Right atrium auricular region (tissue), 2 donors: Measurements from ENCODE around the gene PDZD2. TPM values are rescaled to one million over a fixed set of nuclear protein-coding genes. Genes with fewer than 3 reads are reported as not detected.

Experiments used
- DNase-seq: peaks from one replicate; pipeline ENCODE4 v3.0.0-alpha.2; 2019; ENCODE audit warnings: low spot score
- H3K27ac ChIP-seq, 2 donors: fragments of 200-600 bp; sonication (generic); 1 replicate in 1 of 2; 2 replicates in 1 of 2; pipeline ENCODE4 v1.5.1; 2016 to 2019
- H3K27me3 ChIP-seq, 2 donors: fragments of 200-600 bp; sonication (generic); one replicate each; pipeline versions ENCODE4 v1.5.1 to v1.6.0; 2017 to 2019
- H3K36me3 ChIP-seq: fragments of 200-600 bp; sonication (generic); one replicate; pipeline ENCODE4 v1.5.1; 2016
- H3K4me1 ChIP-seq, 2 donors: fragments of 200-600 bp; sonication (generic); one replicate each; pipeline versions ENCODE4 v1.5.1 to v1.6.0; 2017 to 2019
- H3K4me3 ChIP-seq, 2 donors: fragments of 200-600 bp; sonication (generic); 1 replicate in 1 of 2; 2 replicates in 1 of 2; pipeline ENCODE4 v1.5.1; 2017 to 2019; ENCODE audit warnings: mild to moderate bottlenecking in 1 of 2, moderate library complexity in 1 of 2
- H3K9me3 ChIP-seq, 2 donors: fragments of 200-600 bp; sonication (generic); one replicate each; pipeline ENCODE4 v1.5.1; 2019
- total RNA-seq, 2 donors: library from RNA; depleted of rRNA; stranded (reverse); fragments of >200 nt; gene quantifications; one replicate each; pipeline ENCODE4 v1.1.0, GENCODE V29; 2016
- TF ChIP-seq, protein P1 (sequence below), 2 donors: fragments of 200-600 bp; sonication (generic); IDR thresholded peaks; one replicate each; pipeline ENCODE4 v1.5.1; 2019; ENCODE audit warnings: antibody characterized with exemption in 2 of 2

Gene PDZD2
- total RNA-seq, 2 donors from 2014 or later, result 79.5 to 86.4 TPM

DNA sequence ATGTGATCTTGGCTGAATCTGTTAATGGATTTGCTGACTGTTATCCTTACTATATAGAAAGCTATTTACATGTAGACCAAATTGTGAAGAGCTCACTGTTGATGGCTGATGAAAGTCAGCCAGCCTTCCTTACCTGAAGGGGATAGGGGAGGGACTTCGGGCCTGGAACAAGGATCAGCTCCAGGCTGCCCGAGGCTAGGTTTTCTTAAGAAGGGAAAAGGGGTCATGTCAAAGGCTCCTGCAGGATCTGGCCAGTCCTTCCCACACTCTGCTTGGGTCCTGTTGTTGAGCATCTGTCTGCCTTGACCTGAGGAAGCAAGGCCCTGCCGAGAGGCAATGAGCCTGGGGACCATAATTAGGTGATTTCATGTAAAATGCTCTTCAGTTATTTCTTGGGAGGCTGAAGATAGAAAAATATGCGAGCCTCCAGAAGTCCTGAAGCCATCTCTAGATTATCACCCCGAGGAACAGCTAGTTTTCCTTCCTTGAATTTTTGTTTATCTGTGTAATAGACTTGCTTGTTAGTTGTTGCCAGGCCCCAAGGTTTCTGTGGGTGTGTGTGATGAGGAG is 261.4 kb downstream of the PDZD2 start:
- DNase-seq, result no peak
- H3K27ac ChIP-seq, result no peak overlapping the region
- H3K4me1 ChIP-seq, result no peaks in the 10 kb centered on the region
- no peaks in the 10 kb centered on the region for H3K27me3 ChIP-seq
- TF ChIP-seq, protein P1, sequence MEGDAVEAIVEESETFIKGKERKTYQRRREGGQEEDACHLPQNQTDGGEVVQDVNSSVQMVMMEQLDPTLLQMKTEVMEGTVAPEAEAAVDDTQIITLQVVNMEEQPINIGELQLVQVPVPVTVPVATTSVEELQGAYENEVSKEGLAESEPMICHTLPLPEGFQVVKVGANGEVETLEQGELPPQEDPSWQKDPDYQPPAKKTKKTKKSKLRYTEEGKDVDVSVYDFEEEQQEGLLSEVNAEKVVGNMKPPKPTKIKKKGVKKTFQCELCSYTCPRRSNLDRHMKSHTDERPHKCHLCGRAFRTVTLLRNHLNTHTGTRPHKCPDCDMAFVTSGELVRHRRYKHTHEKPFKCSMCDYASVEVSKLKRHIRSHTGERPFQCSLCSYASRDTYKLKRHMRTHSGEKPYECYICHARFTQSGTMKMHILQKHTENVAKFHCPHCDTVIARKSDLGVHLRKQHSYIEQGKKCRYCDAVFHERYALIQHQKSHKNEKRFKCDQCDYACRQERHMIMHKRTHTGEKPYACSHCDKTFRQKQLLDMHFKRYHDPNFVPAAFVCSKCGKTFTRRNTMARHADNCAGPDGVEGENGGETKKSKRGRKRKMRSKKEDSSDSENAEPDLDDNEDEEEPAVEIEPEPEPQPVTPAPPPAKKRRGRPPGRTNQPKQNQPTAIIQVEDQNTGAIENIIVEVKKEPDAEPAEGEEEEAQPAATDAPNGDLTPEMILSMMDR (IDR thresholded peaks at IDR 0.05), result no peak
- no peaks in the 10 kb centered on the region for H3K36me3 ChIP-seq
- H3K9me3 ChIP-seq, result no peaks in the 10 kb centered on the region
- no peak overlapping the region for H3K4me3 ChIP-seq

DNA sequence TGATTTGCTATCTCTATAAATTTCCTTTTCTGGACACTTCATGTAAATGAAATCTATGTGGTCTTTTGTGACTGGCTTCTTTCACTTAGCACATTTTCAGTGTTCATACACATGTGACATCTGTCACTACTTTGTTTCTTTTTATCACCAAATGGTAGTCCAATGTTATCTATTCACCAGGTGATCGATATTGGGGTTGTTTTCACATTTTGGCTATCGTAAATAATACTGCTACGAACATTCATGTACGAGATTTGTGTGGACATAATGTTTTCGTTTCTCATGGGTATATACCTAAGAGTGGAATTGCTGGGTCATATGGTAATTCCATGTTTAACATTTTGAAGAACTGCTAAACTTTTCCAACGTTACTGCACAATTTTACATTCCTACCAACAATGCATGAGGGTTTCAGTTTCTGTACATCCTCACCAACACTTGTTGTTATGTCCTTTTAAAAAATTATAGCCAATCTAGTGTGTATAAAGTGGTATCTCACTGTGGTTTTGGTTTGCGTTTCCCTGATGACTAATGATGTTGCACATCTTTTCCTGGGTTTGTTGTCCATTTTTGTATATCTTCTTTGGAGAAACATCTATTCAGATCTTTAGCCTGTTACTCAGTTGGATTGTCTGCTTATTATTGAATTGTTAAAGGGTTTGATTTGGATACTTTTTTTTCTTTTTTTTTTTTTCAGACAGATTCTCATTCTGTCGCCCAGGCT is 263.0 kb downstream of the PDZD2 start:
- H3K27ac ChIP-seq, result no peak overlapping the region
- no peaks in the 10 kb centered on the region for H3K9me3 ChIP-seq
- no peaks in the 10 kb centered on the region for H3K36me3 ChIP-seq
- no peak for DNase-seq
- TF ChIP-seq, protein P1 (IDR thresholded peaks at IDR 0.05), result no peak
- H3K4me3 ChIP-seq, result no peak overlapping the region
- H3K4me1 ChIP-seq, result no peaks in the 10 kb centered on the region
- H3K27me3 ChIP-seq, result no peaks in the 10 kb centered on the region

DNA sequence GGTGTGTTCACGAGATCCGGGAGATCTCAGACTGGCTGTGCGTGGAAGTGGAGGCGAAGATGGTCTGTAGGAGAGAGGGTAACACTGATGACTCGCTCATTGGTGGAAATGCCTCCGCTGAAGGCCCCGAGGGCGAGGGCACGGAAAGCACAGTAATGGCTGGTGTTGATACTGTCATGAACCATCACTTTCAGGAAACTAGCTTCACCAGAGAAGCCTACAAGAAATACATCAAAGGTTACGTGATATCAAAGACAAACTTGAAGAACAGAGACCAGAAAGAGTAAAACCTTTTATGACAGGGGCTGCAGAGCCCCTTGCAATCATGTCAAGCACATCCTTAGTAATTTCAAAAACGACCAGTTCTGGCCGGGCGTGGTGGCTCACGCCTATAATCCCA is 269.5 kb downstream of the PDZD2 start:
- no peak overlapping the region for H3K27ac ChIP-seq
- TF ChIP-seq, protein P1 (IDR thresholded peaks at IDR 0.05), result no peak
- H3K9me3 ChIP-seq, result no peaks in the 10 kb centered on the region
- H3K36me3 ChIP-seq, result no peaks in the 10 kb centered on the region
- H3K4me1 ChIP-seq, result no peaks in the 10 kb centered on the region
- no peaks in the 10 kb centered on the region for H3K27me3 ChIP-seq
- H3K4me3 ChIP-seq, result no peak overlapping the region
- no peak for DNase-seq

DNA sequence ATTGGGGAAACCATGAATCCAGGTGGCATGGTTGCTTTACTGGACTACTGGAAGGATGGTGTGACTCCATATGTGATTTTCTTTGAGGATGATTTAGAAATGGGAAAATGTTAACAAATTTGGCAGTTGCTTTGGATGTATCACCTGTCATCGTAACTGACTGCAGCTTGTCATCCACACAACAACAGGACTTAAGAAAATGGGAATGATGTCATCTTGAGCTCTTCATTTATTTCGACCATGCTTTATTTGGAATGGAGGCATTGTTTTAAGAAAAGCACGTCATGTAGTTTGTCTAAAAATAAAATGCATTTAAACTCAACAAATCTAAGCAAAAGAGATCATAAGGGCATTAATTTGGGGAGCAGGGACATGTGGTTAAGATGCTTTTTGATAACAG is 270.1 kb downstream of the PDZD2 start:
- H3K27ac ChIP-seq, result no peak overlapping the region
- DNase-seq, result no peak
- H3K4me3 ChIP-seq, result no peak overlapping the region
- H3K9me3 ChIP-seq, result no peaks in the 10 kb centered on the region
- TF ChIP-seq, protein P1 (IDR thresholded peaks at IDR 0.05), result no peak
- no peaks in the 10 kb centered on the region for H3K27me3 ChIP-seq
- H3K36me3 ChIP-seq, result no peaks in the 10 kb centered on the region
- no peaks in the 10 kb centered on the region for H3K4me1 ChIP-seq

DNA sequence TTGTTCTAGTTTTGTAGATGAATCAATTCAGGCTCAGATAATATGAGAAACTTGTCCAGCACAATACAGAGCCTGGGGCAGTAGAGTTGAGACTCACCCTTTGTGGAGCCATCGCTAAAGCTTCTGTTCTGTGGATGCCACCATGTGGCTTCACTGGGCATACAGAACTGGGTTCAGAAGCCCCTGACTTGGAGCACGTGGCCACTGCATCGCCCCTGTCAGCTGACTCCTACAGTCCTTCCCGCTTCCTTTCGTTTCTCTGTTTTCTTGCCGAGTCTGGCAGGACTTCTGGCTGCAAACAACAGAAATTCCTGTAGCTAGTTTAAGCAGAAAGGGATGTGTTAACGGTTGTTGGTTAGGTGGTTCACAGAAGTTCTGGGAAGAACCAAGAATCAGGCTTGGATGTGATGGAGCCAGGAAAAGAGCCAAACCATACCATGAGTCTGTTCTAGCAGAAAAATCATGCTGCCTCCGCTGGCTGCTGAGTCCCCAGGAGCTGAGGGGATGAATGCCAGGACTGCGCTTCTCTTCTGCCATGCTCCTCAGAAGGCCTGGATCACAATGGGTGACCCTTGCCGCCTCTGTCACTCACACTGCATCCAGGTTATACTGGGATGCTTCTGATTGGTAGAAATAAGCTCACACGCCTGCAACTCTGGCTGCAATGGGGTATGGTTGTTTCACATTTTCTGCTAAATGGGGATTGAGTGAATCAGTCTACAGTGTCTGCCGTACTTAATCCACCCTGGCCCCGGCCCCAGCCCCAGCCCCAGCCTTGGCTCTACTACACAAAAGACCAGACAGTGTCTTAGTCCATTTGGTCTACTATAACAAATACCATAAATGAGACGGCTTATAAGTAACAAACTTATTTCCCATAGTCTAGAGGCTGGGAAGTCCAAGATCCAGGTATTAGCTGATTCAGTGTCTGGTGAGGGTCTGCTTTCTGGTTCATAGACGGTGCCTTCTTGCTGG is 272.6 kb downstream of the PDZD2 start:
- TF ChIP-seq, protein P1 (IDR thresholded peaks at IDR 0.05), result no peak
- DNase-seq, result no peak
- no peaks in the 10 kb centered on the region for H3K9me3 ChIP-seq
- no peaks in the 10 kb centered on the region for H3K36me3 ChIP-seq
- H3K4me3 ChIP-seq, result no peak overlapping the region
- no peaks in the 10 kb centered on the region for H3K27me3 ChIP-seq
- H3K27ac ChIP-seq, result no peak overlapping the region
- H3K4me1 ChIP-seq, result no peaks in the 10 kb centered on the region
